GM18951 (cell line): Measurements from ENCODE around the gene STXBP6.

ENCODE experiments used
- POLR2A ChIP-seq: IDR thresholded peaks from 4 replicates; pipeline ENCODE4 v1.6.1; 2011; ENCODE audit warnings: mild to moderate bottlenecking; ENCODE audit not compliant: insufficient read length, insufficient read depth; ENCODE audit errors: extremely low read depth
- in situ Hi-C: fragments of 300-500 bp; cut with MboI; formaldehyde crosslinking; loops from one replicate; pipeline ENCODE4 v1.12.0; 2022; ENCODE audit warnings: low sequenced_read_pairs, mixed read lengths, inconsistent platforms; ENCODE audit not compliant: unreplicated experiment

Gene STXBP6

DNA sequence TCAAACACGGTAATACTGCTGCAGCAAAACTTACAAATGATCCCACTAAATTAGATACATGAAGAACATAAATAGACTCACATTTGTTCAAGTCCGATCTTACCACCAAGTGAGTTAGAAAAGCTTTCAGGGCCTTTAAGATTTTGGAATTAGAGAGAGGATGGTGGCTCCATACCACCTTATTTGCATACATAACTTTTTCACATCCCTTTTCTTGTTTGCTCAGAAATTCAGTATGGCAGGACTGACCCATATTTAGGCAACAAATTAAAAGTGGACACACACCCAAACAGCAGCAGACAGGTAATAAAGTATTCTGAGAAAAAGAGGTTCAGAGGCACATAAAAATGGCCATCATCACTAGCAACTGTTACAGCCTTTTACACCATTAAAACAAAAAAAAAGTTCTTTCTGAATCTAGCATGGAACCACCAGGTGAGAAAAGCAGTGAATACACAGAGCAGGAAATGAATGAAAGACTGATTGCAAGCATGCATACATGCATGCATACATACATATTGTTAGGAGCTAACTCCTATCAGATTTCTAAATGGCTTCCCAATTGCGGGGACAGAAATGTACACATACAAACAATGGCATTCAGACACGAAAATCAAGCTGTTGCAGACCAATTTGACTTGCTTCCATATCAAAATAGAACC is 23.3 kb downstream of the STXBP6 start:
- in situ Hi-C loops: no loop called here
- no peak for TF ChIP-seq POLR2A

DNA sequence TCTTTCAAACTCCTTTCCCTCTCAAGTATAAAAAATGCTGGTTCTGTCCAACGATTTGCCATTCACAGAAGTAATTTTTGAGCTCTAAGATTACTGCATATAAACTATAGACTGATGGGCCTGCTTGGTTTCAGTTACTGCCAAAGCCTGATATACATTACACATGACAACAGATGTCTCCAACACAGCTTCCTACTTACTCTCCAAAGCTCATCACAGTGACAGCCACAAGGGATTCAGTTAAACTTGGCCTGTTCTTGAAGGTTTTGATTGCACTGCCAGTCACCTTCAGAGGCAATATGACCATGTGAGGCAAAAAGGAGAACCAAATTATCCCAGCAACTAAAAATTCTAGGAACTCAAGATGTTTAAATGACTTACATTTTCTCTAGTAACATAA is 30.1 kb downstream of the STXBP6 start:
- in situ Hi-C loops: no loop called here
- no peak for TF ChIP-seq POLR2A

- in situ Hi-C loops: no loop called here
- no peak for TF ChIP-seq POLR2A
These were observed 32.4 kb downstream of the STXBP6 start for GRCh38 chr14:25017562-25017961.

GRCh38 chr14:25015761-25016160 is 34.2 kb downstream of the STXBP6 start:
- in situ Hi-C loops: no loop called here
- no peak for TF ChIP-seq POLR2A

DNA sequence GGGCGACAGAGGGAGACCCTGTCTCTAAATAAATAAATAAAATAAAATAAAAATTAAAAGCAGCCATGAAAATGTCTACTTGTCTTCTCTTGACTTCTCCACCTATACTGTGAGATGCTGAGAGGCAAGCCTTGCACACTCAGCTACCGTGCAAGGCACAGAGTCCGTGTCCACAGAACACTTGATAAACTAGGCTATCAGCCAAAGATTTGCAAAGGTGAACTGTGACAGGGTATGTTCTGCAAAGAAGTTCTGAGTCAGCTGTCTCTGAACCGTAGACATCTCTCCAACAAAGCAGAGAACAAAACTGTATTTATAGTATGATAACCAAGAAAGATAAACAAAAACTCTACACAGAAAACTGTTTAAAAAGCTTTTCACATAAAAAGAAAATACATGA is 35.5 kb downstream of the STXBP6 start:
- in situ Hi-C loops: no loop called here
- no peak for TF ChIP-seq POLR2A

DNA sequence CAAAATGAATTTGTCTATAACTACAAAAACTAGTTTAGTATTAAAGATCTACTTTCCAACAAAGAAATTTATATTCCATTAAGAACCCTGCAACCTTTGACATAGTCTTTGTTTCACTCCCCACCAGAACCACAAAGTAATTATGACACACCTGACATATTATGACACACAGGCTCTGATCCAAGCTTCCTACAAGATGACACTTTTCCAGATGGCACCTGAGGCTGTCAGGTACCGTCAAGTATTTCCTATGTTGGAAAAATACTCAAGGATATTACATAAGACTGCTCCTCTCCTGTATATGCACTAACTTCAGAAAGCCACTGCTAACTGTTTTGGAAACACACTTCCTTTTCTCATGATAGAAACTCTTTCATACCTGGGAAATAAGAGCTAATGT is 38.9 kb downstream of the STXBP6 start:
- no peak for TF ChIP-seq POLR2A
- in situ Hi-C loops: no loop called here

GRCh38 chr14:25010471-25010870 is 39.5 kb downstream of the STXBP6 start:
- no peak for TF ChIP-seq POLR2A
- in situ Hi-C loops: no loop called here

DNA sequence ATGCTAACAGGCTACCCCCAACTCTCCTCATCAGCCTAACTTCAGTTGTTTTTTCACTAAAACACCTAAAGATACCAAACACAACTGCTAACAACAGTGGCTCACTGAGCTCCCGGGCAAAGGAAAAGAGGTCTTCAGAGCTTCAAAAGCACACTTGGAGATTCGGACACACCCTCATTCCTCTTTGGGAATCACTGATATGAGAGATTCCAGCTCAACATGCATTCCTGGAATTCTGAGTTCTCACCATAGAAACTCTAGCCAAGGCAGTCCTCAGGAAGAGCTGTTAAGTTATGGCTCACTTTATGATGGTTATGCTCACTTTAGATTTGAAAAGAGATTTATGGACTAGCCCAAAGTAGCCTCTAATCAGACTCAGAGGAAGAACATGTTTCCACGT is 40.1 kb downstream of the STXBP6 start:
- no peak for TF ChIP-seq POLR2A
- in situ Hi-C loops: no loop called here

- TF ChIP-seq POLR2A: no peak
- in situ Hi-C loops: no loop called here
These were observed 42.1 kb downstream of the STXBP6 start for GRCh38 chr14:25007832-25008231.

- in situ Hi-C loops: no loop called here
- TF ChIP-seq POLR2A: no peak
These were observed 42.8 kb downstream of the STXBP6 start for GRCh38 chr14:25006961-25007795.

DNA sequence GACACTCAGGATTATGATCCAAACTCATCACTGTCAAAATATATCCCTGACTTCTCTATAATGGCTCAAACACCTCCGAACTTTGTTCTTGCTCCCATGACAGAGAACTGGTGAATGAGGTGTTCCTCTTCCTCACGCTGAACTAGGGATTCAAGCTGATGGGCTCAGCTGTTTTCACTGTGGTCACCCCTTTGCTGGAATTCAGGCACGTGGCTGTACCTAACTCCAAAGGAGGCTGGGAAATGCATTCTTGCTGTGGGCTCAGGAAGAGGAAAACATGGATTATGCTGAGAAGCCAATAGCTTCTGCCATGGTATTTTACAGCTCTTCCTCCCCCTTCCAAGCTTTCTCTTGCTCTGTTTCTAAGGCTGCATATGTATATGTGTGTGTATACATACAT is 43.9 kb downstream of the STXBP6 start:
- TF ChIP-seq POLR2A: no peak
- in situ Hi-C loops: no loop called here

- no peak for TF ChIP-seq POLR2A
- in situ Hi-C loops: no loop called here
These were observed 45.5 kb downstream of the STXBP6 start for GRCh38 chr14:25004389-25004809.

GRCh38 chr14:25003537-25003936 is 46.4 kb downstream of the STXBP6 start:
- TF ChIP-seq POLR2A: no peak
- in situ Hi-C loops: no loop called here

DNA sequence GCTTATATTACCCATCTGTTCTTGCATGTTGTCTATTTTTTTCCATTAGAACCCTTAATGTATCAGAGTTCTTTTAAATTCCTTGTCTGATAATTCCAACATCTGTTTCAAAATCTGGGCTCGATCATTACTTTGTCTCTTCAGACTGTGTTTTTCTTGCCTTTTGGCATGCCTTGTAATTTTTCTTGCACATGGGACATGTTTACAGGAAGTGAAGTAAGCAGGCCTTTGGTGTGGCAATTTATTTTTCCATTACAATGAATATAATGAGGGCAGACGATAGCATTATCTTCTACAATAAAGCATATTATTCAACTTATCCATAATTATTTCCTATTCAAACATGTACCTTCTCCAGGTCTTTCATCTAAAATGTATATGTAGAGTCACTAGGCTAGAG is 48.3 kb downstream of the STXBP6 start:
- no peak for TF ChIP-seq POLR2A
- in situ Hi-C loops: no loop called here

DNA sequence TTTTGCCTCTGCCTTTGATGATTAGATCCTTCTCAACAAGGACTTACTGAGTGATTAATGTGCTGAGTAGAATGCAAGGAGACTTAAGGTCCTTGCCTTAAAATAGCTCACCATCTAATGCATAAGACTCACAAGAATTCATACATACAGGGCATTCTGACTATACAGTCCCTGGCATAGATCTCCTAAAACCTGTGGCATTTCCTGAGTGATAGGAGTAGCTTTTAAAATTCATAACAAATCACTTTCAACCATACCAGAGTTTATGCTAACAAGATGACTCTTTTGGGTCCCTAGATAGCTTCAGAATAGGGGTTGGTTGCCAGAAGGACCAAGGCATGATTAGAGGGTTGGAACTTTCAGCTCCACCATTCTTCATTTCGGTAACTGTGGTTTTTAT is 48.8 kb downstream of the STXBP6 start:
- no peak for TF ChIP-seq POLR2A
- in situ Hi-C loops: no loop called here

DNA sequence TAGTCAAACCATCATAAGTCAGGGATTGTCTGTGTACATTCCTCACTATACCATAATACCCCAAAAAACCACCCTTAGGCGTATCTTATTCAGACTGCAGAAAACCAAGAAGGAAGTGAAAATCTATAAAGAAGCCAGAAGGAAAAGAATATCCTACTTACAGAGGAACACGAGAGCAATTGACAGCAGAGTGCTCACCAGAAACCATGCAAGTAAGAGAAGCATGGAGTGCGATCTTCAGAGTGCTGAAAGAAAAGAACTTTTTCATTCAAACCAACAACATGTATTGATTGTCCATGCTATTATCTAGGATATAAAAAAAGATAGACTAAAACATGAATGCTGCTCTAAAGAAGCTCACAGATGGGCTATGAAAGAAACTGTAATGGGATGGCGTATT is 50.8 kb downstream of the STXBP6 start:
- in situ Hi-C loops: no loop called here
- no peak for TF ChIP-seq POLR2A
